GM21529 (cell line): ENCODE data around the gene TRIM65.
"Not testable (repeated sequence)": the region's sequence is repeated elsewhere in the genome, so short reads cannot be mapped to it uniquely, and the experiment has no call there.

ENCODE experiments used
- ATAC-seq: cut with Tn5 transposase; IDR thresholded peaks from one replicate; pipeline ENCODE4 v1.9.1; 2021; ENCODE audit not compliant: unreplicated experiment

TRIM65 gene

DNA sequence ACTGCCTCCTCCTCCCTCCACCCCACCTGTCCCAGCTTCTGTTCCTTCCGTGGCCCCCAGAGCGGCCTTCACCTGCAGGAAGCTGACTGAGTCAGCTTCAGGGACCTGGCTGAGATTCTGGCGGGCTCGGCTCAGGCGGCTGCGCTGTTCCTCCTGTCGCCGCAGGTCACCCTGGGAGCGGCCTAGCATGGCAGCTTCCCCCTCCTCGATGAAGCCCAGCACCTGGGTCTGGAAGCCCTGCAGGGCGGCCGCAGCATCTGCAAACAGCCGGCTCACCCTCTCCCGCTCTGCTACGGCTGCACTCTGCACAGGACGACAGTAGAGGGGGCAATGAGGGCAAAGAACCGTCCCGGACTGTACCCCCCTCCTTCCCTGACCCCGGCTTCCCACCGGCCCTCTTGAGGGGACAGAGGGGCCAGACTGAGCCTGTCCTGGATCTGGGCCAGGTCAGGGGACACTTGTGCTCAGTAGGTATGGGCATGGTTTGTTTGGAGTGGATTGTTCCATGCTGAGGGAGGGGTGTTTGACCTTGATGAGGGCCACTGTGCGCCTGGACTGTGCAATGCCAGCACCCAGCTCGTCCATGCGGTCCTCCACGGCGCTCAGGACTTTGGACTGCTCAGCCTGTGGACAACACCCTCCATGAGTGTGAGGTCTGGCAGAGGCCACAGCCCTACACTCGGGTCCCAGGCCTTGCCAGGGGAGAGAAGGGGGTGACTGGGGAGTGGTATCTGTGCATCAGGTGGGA lies 20.4 kb downstream of the TRIM65 start:
- ATAC-seq: no peak

DNA sequence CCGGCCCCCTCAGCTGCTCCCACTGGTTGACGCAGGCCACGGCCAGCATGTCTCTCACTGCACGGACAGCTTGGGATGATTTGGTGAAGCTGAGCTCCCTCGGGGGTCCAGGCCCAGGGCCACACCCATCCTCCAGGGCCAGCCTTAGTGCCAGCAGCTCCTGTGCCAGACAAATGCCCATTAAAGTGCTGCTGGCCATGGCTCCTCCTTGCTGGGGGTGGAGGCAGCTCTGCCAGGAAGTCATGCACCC lies 20.9 kb downstream of the TRIM65 start:
- ATAC-seq: no peak

GRCh38 chr17:75875182-75875939 lies 21.4 kb downstream of the TRIM65 start:
- no peak for ATAC-seq

- no peak for ATAC-seq
Measured at GRCh38 chr17:75874323-75875181, 22.2 kb downstream of the TRIM65 start.

- no peak for ATAC-seq
Measured at GRCh38 chr17:75873587-75874322, 23.0 kb downstream of the TRIM65 start.

DNA sequence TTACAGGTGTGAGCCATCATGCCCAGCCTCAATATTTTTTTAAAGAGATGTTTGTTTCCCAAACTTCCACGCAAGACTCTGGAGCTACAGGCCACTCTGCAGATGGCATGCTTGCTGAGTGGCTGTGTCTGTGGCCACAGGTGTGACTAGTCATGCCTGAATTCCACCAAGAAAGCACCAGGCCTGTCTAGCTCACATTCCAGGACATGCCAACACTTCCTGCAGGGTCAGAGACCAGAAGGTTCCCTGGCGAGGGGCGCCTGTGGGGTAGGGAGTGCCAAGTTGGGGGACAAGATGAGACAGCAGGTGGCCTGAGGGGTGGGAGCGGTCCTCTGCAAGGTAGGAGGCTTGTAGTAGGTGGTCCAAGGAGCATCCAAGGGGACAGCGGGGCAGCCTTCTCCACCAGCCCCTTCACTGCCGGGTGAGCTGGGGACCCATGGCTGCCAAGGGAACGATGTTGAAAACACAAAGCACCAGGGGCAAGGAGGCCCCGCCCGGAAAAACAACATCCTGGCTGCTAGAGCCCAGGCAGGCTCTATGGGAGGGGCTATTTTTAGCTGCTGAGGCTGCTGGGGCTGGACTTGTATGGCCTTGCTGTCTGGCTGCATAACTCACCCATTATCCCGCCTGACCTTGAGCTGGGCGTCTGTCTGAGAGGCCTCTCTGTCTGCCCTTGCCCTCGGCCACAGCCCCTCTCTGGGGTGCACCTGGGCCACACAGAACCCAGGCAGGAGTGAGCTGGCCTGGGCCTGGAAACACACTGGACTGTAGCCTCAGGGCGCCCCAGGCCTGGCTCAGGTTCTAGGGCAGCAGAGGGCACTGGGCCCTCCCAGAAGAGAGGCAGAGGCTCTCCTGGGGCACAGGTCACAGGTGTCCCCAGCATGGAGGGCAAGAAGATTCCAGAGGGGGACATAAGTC lies 24.1 kb downstream of the TRIM65 start:
- no peak for ATAC-seq

DNA sequence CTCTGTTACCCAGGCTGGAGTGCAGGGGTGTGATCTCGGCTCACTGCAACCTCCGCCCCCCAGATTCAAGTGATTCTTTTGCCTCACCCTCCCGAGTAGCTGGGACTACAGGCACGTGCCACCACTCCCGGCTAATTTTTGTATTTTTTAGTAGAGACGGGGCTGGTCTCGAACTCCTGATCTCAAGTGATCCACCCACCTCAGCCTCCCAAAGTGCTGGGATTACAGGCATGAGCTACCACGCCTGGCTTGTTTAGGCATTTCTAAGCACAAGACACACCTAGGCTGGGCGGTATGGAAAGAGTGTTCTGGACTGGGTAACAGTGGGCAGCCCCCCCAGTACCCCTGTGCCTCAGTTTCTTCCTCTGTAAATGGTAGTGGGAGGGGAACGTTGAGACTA lies 26.5 kb downstream of the TRIM65 start:
- ATAC-seq: not testable (repeated sequence)

DNA sequence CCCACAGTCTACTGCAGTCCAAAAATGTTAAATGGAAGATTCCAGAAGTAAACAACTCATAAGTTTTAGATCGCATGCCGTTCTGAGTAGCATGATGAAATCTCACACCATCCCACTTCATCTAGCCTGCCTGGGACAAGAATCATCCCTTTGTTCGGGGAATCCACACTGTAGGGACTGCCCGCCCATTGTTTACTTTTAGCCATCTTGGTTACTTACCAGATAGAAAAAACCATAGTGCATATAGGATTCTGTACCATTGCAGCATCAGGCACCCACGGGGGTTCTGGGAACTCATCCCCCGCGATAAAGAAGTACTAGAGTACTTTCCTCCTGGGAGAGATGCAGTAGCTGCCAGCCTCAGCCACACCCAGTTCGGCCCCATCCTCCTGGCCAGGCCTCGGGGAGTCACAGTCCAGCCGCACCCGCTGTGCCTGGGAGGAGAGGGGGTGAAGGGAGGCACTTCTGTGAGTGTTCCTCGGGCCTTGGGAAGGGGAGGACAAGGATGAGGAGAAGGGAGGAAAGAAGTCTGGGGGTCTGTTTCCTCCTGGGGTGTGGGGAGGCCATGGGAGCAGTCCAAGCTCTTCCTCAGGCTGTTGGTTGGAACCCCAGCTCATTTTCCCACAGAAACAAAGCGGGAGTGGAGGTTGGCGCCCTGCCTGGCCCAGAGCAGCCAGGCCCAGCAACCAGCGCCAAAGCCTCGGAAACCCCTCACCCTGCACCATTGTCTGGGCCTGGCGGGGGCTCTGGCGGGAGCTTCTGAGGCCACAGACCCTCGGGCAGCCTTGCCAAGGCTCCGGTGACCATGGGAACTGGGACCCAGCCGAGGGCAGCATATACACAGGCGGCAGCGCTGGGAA lies 27.2 kb downstream of the TRIM65 start:
- ATAC-seq: no peak

DNA sequence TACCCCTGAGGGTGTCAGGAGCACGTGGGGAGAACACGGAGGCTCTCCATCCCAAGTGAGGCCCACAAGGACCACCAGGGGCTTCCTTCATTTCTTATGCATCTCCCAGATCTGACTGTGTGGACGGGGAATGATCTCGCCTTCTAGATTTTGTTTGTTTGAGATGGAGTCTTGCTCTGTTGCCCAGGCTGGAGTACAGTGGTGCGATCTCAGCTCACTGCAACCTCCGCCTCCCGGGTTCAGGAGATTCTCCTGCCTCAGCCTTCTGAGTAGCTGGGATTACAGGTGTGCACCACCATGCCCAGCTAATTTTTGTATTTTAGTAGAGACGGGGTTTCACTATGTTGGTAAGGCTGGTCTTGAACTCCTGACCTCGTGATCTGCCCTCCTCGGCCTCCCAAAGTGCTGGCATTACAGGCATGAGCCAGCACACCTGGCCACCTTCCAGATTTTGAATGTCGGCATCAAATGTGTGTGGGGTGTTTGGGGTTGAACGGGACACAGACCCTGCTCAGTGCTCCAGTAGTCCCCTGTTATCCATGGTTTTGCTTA lies 27.9 kb downstream of the TRIM65 start:
- ATAC-seq: not testable (repeated sequence)

- not testable (repeated sequence) for ATAC-seq
Measured at GRCh38 chr17:75865404-75866188, 31.2 kb downstream of the TRIM65 start.

- peak; percentile 26 for ATAC-seq
Measured at GRCh38 chr17:75864887-75865286, 31.9 kb downstream of the TRIM65 start.

DNA sequence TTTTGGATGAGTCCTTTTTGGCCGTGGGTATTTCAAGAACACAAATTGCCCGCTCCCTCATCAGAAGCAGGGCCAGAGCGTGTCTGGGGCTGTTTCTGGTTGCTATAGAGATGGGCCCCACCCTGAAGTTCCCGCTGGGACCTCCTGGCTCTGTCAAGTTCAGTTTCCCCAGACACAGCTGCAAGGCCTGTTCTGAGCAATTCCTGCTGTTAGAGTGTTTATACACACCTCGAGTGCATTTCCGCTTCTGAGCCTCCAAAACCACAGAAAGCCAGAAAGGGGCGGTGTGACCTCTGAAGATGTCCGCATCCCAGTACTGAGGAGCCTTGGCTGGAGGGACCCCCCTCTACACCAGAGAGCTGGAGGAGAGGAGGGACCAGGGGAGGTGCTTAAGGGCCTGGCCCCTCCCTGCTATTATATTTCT lies 32.3 kb downstream of the TRIM65 start:
- ATAC-seq: peak; percentile 89

DNA sequence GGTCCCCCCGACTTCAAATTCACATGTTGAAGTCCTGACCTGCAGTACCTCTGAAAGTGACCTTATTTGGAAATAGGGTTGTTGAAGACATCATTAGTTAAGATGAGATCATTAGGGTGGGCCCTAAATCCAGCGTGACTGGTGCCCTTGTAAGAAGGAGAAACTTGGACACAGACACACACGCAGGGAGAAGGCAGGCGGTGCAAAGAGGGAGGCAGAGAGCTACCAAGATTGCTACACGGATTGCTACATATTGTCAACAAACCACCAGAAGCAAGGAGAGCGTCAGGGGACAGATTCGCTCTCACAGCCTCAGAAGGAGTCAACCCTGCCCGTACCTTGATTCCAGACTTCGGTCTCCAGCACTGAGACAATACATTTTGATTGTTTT lies 34.8 kb downstream of the TRIM65 start:
- ATAC-seq: no peak

DNA sequence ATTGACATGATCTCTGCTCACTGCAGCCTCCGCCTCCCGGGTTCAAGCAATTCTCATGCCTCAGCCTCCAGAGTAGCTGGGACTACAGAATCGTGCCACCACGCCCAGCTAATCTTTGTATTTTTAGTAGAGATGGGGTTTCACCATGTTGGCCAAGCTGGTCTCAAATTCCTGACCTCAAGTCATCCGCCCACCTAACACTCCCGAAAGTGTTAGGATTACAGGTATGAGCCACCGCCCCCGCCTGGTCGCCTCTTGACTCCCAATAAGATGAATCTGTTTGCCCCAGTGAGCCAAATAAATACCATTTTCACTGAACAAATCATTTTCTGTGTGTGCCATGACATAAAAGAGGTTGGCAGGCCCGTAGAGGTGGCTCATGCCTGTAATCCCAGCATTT lies 37.4 kb downstream of the TRIM65 start:
- ATAC-seq: not testable (repeated sequence)

DNA sequence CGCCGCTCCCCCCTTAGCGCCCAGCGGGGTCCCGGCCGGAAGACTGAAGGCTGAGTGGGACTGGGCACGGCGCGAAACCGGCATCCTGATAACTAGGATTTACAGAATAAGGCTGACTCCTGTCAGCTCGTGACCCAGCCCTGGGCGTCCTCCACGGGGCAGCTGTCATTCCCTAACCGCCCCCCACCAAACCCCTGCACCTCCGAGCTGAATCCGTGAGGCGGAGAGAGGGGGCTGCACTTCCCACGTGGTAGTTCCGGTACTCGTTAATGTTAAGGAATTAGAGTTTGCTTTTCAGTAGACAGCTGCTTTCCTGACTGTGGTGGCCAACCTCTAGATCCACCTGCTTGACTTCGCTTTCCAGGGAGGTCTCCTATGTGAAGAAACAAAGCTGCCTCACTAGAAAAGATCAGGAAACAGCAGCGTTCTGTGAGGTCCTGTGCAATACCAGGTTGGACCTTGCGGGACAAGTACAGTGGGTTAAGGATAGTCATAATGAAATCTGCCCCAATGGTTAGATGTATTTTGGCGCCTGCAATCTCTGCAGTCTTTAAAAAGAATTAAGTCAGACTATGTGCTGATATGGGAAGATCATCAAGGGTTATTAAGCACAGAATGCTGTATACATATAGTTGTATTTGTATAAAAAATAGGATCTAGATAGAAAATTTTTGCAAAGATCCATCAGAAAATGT lies 40.5 kb downstream of the TRIM65 start:
- ATAC-seq: no peak

GRCh38 chr17:75855310-75856061 lies 41.3 kb downstream of the TRIM65 start, which contains the start of gene WBP2:
TSS of gene WBP2 (minus strand) at chr17:75855335. CDS start at chr17:75855297, 38 bp downstream.
- peak; percentile 78 for ATAC-seq
